IMR-90 (cell line): ENCODE results near the gene COL19A1. TPM values are rescaled to one million over a fixed set of nuclear protein-coding genes. Genes with fewer than 3 reads are reported as not detected.

Experiments used
- ATAC-seq: fragments of 200-7000 bp; cut with Tn5 transposase; 2 replicates; pipeline ENCODE4 v1.9.1; 2020; ENCODE audit warnings: low read depth, mild to moderate bottlenecking, moderate library complexity
- BruUV-seq: library from RNA; stranded (reverse); fragments of 400-500 nt; replicated peaks from 2 replicates; lab custom pipeline; 2021; lab: Mats Ljungman, UMichigan
- CTCF ChIA-PET: fragments of 300-600 bp; formaldehyde crosslinking; extraction: SDS; loops from one replicate; lab custom pipeline; 2021; ENCODE audit warnings: antibody characterized with exemption; lab: Yijun Ruan, JAX
- POLR2A ChIA-PET: fragments of 300-600 bp; sonication (Branson Sonifier 250); formaldehyde crosslinking; loops from one replicate; lab custom pipeline; 2022; ENCODE audit warnings: antibody characterized with exemption; ENCODE audit not compliant: unreplicated experiment; lab: Charles Lee
- DNase-seq: peaks from one replicate; pipeline ENCODE4 v3.0.0; 2013
- H2AFZ ChIP-seq: replicated peaks from 2 replicates; pipeline ENCODE3; 2013; ENCODE audit warnings: low read length, mild to moderate bottlenecking; ENCODE audit not compliant: poor library complexity
- H2AK5ac ChIP-seq: 2 replicates; pipeline ENCODE4 v1.6.1; 2013; ENCODE audit warnings: low read depth, low read length, inconsistent platforms
- H2AK9ac ChIP-seq: replicated peaks from 2 replicates; pipeline ENCODE3; 2013; ENCODE audit warnings: mild to moderate bottlenecking, low read depth, low read length, moderate library complexity; ENCODE audit not compliant: poor library complexity
- H2BK120ac ChIP-seq: 2 replicates; pipeline ENCODE4 v1.6.1; 2013; ENCODE audit warnings: low read depth, low read length, inconsistent platforms
- H2BK15ac ChIP-seq: 3 replicates; pipeline ENCODE4 v1.6.1; 2013; ENCODE audit warnings: low read depth, low read length, inconsistent platforms
- H2BK20ac ChIP-seq: 2 replicates; pipeline ENCODE4 v1.6.1; 2013; ENCODE audit warnings: low read depth, mild to moderate bottlenecking, inconsistent platforms, low read length, moderate library complexity
- H2BK5ac ChIP-seq: 2 replicates; pipeline ENCODE4 v1.6.1; 2013; ENCODE audit warnings: mild to moderate bottlenecking, low read depth, low read length, inconsistent platforms; ENCODE audit not compliant: poor library complexity, severe bottlenecking
- H3K14ac ChIP-seq: replicated peaks from 2 replicates; pipeline ENCODE4 v1.6.1; 2013; ENCODE audit warnings: low read depth, low read length, inconsistent platforms
- H3K18ac ChIP-seq: 2 replicates; pipeline ENCODE4 v1.6.1; 2013; ENCODE audit warnings: low read depth, low read length, control low read depth
- H3K23ac ChIP-seq: 2 replicates; pipeline ENCODE4 v1.6.1; 2013; ENCODE audit warnings: low read depth, low read length, inconsistent platforms
- H3K27ac ChIP-seq: 2 replicates; pipeline ENCODE4 v1.5.1; 2013; ENCODE audit warnings: mild to moderate bottlenecking, control low read depth, low read length; ENCODE audit not compliant: insufficient read depth
- H3K27me3 ChIP-seq: 2 replicates; pipeline ENCODE4 v1.6.1; 2013; ENCODE audit warnings: low read length; ENCODE audit not compliant: control insufficient read depth, insufficient read depth
- H3K36me3 ChIP-seq: 2 replicates; pipeline ENCODE4 v1.6.1; 2013; ENCODE audit warnings: low read length, mixed read lengths; ENCODE audit not compliant: control insufficient read depth, insufficient read depth
- H3K4ac ChIP-seq: 2 replicates; pipeline ENCODE4 v1.6.1; 2013; ENCODE audit warnings: low read depth, low read length, inconsistent platforms
- H3K4me1 ChIP-seq: 2 replicates; pipeline ENCODE4 v1.6.1; 2013; ENCODE audit warnings: low read length, mixed read lengths; ENCODE audit not compliant: control insufficient read depth, insufficient read depth
- H3K4me2 ChIP-seq: 2 replicates; pipeline ENCODE4 v1.6.1; 2013; ENCODE audit warnings: low read depth, mild to moderate bottlenecking, control low read depth, low read length, moderate library complexity
- H3K4me3 ChIP-seq: 2 replicates; pipeline ENCODE4 v1.5.1; 2013; ENCODE audit warnings: low read depth, mild to moderate bottlenecking, control low read depth, low read length, moderate library complexity; ENCODE audit not compliant: insufficient read depth
- H3K56ac ChIP-seq: 2 replicates; pipeline ENCODE4 v1.6.1; 2013; ENCODE audit warnings: low read length, inconsistent platforms; ENCODE audit not compliant: insufficient read depth; ENCODE audit errors: extremely low read depth
- H3K79me1 ChIP-seq, 2 experiments: 2 replicates each; pipeline ENCODE4 v1.6.1; 2013; ENCODE audit warnings: low read length in 2 of 2, inconsistent platforms in 1 of 2, low read depth in 1 of 2
- H3K9ac ChIP-seq: 2 replicates; pipeline ENCODE4 v1.6.1; 2013; ENCODE audit warnings: low read depth, low read length, control low read depth
- H3K9me1 ChIP-seq: 2 replicates; pipeline ENCODE4 v1.6.1; 2013; ENCODE audit warnings: low read length, inconsistent platforms; ENCODE audit not compliant: insufficient read depth
- H3K9me3 ChIP-seq: 2 replicates; pipeline ENCODE4 v1.6.1; 2013; ENCODE audit warnings: low read length; ENCODE audit not compliant: control insufficient read depth, insufficient read depth
- H4K20me1 ChIP-seq: 2 replicates; pipeline ENCODE4 v1.6.1; 2013; ENCODE audit warnings: low read length, inconsistent platforms; ENCODE audit not compliant: insufficient read depth
- H4K5ac ChIP-seq: 2 replicates; pipeline ENCODE4 v1.6.1; 2013; ENCODE audit warnings: mild to moderate bottlenecking, low read depth, low read length, control low read depth
- H4K8ac ChIP-seq, 2 experiments: 2 replicates each; pipeline ENCODE4 v1.6.1; 2013; ENCODE audit warnings: low read depth in 2 of 2, low read length in 2 of 2, control low read depth in 1 of 2, inconsistent platforms in 1 of 2
- H4K91ac ChIP-seq: 2 replicates; pipeline ENCODE4 v1.6.1; 2013; ENCODE audit warnings: low read depth, low read length, inconsistent platforms; ENCODE audit not compliant: insufficient read depth
- BHLHE40 ChIP-seq: fragments of 150-350 bp; IDR thresholded peaks from 2 replicates; pipeline ENCODE4 v1.6.1; 2016; ENCODE audit warnings: mild to moderate bottlenecking, low read depth, low read length
- CEBPB ChIP-seq: IDR thresholded peaks from 2 replicates; pipeline ENCODE4 v1.6.1; 2012; ENCODE audit warnings: low read depth, low read length, improper control_type of control experiment
- CHD1 ChIP-seq: IDR thresholded peaks from 2 replicates; pipeline ENCODE4 v1.6.1; 2012; ENCODE audit warnings: low read depth, low read length, improper control_type of control experiment
- FOS ChIP-seq: fragments of 150-350 bp; IDR thresholded peaks from 2 replicates; pipeline ENCODE4 v1.6.1; 2016; ENCODE audit warnings: low read depth, low read length
- MAFK ChIP-seq: IDR thresholded peaks from 2 replicates; pipeline ENCODE4 v1.6.1; 2012; ENCODE audit warnings: low read depth, low read length, improper control_type of control experiment
- MAZ ChIP-seq: IDR thresholded peaks from 2 replicates; pipeline ENCODE4 v1.6.1; 2012; ENCODE audit warnings: low read depth, mild to moderate bottlenecking, low read length, improper control_type of control experiment, moderate library complexity, borderline replicate concordance
- MXI1 ChIP-seq: IDR thresholded peaks from 2 replicates; pipeline ENCODE4 v1.6.1; 2012; ENCODE audit warnings: low read depth, mild to moderate bottlenecking, low read length, moderate library complexity, borderline replicate concordance
- POLR2A ChIP-seq: IDR thresholded peaks from 2 replicates; pipeline ENCODE4 v1.6.1; 2012; ENCODE audit warnings: mild to moderate bottlenecking, low read depth, low read length
- RAD21 ChIP-seq: IDR thresholded peaks from 2 replicates; pipeline ENCODE4 v1.6.1; 2012; ENCODE audit warnings: low read length, improper control_type of control experiment
- RCOR1 ChIP-seq: IDR thresholded peaks from 2 replicates; pipeline ENCODE4 v1.6.1; 2012; ENCODE audit warnings: mild to moderate bottlenecking, low read length, improper control_type of control experiment; ENCODE audit not compliant: insufficient replicate concordance
- RFX5 ChIP-seq: IDR thresholded peaks from 2 replicates; pipeline ENCODE4 v1.8.0; 2012; ENCODE audit warnings: low read depth, mild to moderate bottlenecking, low read length, moderate library complexity
- SMC3 ChIP-seq: fragments of 150-350 bp; IDR thresholded peaks from 2 replicates; pipeline ENCODE4 v1.6.1; 2016; ENCODE audit warnings: low read depth, mild to moderate bottlenecking, antibody characterized with exemption, low read length, moderate library complexity
- USF2 ChIP-seq: fragments of 150-350 bp; IDR thresholded peaks from 2 replicates; pipeline ENCODE4 v1.6.1; 2017; ENCODE audit warnings: mild to moderate bottlenecking, antibody characterized with exemption, low read length, low read depth
- WGBS, 2 experiments: methylation state at CpG; one replicate each; pipeline versions ENCODE4 v1.1.5 to v1.1.7; 2013; ENCODE audit warnings: missing lambda C conversion rate in 2 of 2; ENCODE audit not compliant: insufficient read length in 1 of 2; ENCODE audit errors: extremely low coverage in 2 of 2; 5-methylcytosine and 5-hydroxymethylcytosine counted together
- dilution Hi-C: fragments of 300-500 bp; cut with HindIII; formaldehyde crosslinking; loops from one replicate; pipeline ENCODE4 v1.14.3; 2018; ENCODE audit warnings: low sequenced_read_pairs; ENCODE audit not compliant: unreplicated experiment
- in situ Hi-C: fragments of 300-500 bp; cut with MboI; formaldehyde crosslinking; loops from 3 replicates; pipeline ENCODE4 v1.14.3; 2019; ENCODE audit warnings: low sequenced_read_pairs, inconsistent platforms, mixed read lengths
- intact Hi-C: fragments of 100-400 bp; cut with micrococcal nuclease; formaldehyde crosslinking; loops from 2 replicates; pipeline ENCODE4 v1.10.0; 2022
- polyA plus RNA-seq, 3 experiments: library from polyadenylated mRNA; depleted of rRNA; stranded (reverse); fragments of >200 nt; gene quantifications; 2 replicates each; pipeline ENCODE4 v1.2.3, GENCODE V29; 2012; ENCODE audit warnings: low replicate concordance in 1 of 3
- total RNA-seq: library from RNA; depleted of rRNA; stranded (reverse); fragments of >200 nt; gene quantifications from 2 replicates; pipeline ENCODE4 v1.2.3, GENCODE V29; 2012
- TF ChIP-seq, protein P1 (sequence below): fragments of 150-350 bp; IDR thresholded peaks from 2 replicates; pipeline ENCODE4 v1.6.1; 2016; ENCODE audit warnings: low read depth, mild to moderate bottlenecking, low read length, moderate library complexity, borderline replicate concordance

The COL19A1 gene
- total and polyA plus RNA-seq, 2 of the 4 experiments (the other 2 are of a cell fraction) = under 0.01 TPM; not detected in 1

GRCh38 chr6:69888482-69889233, 22.3 kb downstream of the COL19A1 start:
- Histone ChIP-seq H3K27ac (no peak overlapping the region), H2BK20ac (no peak overlapping the region), H3K27me3 (no peaks in the 10 kb centered on the region), H2BK5ac (no peak overlapping the region), H3K23ac (no peak overlapping the region), H3K4me1 (no peaks in the 10 kb centered on the region), H4K20me1 (no peaks in the 10 kb centered on the region), H2AK5ac (no peak overlapping the region), H4K5ac (no peak overlapping the region), H4K8ac (no peak overlapping the region), H2BK120ac (no peak overlapping the region), H3K4ac (no peak overlapping the region), H3K9me3 (no peaks in the 10 kb centered on the region), H3K56ac (no peak overlapping the region), H4K91ac (no peak overlapping the region), H3K36me3 (no peaks in the 10 kb centered on the region), H3K9ac (no peak overlapping the region), H3K4me2 (no peak overlapping the region), H3K18ac (no peak overlapping the region), H2AFZ (no peak overlapping the region), H3K14ac (no peak overlapping the region), H2AK9ac (no peak overlapping the region), H3K9me1 (no peaks in the 10 kb centered on the region), H3K79me1 (no peaks in the 10 kb centered on the region), H2BK15ac (no peak overlapping the region), H3K4me3 (no peak overlapping the region)
- WGBS, 2 experiments = no CpG with 5 or more reads among the region's 6 CpGs
- dilution Hi-C loops = no loop called here
- ChIA-PET POLR2A (no interaction called here), CTCF (no interaction called here)
- ATAC-seq (no peak), DNase-seq (no peak)
- in situ Hi-C loops = no loop called here
- intact Hi-C loops = no loop called here
- no TSS peak for BruUV-seq
- no peak for TF ChIP-seq POLR2A
- no peak for TF ChIP-seq MAZ
- TF ChIP-seq FOS = no peak
- TF ChIP-seq CEBPB = no peak
- no peak for TF ChIP-seq USF2
- TF ChIP-seq SMC3 = no peak
- TF ChIP-seq RCOR1 = no peak
- TF ChIP-seq RFX5 = no peak
- no peak for TF ChIP-seq MAFK
- no peak for TF ChIP-seq BHLHE40
- TF ChIP-seq, protein P1, sequence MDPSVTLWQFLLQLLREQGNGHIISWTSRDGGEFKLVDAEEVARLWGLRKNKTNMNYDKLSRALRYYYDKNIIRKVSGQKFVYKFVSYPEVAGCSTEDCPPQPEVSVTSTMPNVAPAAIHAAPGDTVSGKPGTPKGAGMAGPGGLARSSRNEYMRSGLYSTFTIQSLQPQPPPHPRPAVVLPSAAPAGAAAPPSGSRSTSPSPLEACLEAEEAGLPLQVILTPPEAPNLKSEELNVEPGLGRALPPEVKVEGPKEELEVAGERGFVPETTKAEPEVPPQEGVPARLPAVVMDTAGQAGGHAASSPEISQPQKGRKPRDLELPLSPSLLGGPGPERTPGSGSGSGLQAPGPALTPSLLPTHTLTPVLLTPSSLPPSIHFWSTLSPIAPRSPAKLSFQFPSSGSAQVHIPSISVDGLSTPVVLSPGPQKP = no peak
- no peak for TF ChIP-seq CHD1
- no peak for TF ChIP-seq RAD21
- no peak for TF ChIP-seq MXI1
